Epithelial cell of esophagus (primary cell): ENCODE data around the gene PIGU.
A peak's percentile ranks its signal among the peaks of the same experiment; 100 is the strongest.
"Not testable (repeated sequence)": the region's sequence is repeated elsewhere in the genome, so short reads cannot be mapped to it uniquely, and the experiment has no call there.

Source experiments
- DNase-seq: peaks from one replicate; pipeline ENCODE4 v3.0.0; 2010; ENCODE audit warnings: low read depth
- H3K4me3 ChIP-seq: 2 replicates; pipeline ENCODE4 v1.5.1; 2011; ENCODE audit warnings: mild to moderate bottlenecking, low read length, control low read depth
- TF ChIP-seq, protein P1 (sequence below): IDR thresholded peaks from 2 replicates; pipeline ENCODE4 v1.5.1; 2011; ENCODE audit warnings: low read depth, mild to moderate bottlenecking, low read length, control low read depth, inconsistent platforms; ENCODE audit not compliant: insufficient read depth; ENCODE audit errors: missing control alignments

The PIGU gene

DNA sequence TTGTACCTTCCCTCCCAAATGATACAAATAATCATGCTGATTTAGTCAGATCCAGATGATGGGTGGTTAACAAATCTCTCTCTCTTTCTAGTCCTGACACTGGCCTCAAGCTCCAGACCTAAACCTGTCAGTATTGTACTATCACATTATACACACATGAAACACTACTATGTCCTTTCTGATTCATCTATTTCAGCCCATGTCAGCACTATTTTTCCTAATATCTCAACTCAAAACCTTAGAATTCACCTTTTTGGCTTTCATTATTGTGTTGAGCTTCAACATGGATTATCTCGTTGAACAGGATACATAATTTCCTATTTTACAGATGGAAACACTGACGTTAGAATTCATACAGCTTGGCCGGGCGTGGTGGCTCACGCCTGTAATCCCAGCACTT lies 3.5 kb downstream of the PIGU start:
- DNase-seq = no peak
- H3K4me3 ChIP-seq = no peak overlapping the region
- TF ChIP-seq, protein P1, sequence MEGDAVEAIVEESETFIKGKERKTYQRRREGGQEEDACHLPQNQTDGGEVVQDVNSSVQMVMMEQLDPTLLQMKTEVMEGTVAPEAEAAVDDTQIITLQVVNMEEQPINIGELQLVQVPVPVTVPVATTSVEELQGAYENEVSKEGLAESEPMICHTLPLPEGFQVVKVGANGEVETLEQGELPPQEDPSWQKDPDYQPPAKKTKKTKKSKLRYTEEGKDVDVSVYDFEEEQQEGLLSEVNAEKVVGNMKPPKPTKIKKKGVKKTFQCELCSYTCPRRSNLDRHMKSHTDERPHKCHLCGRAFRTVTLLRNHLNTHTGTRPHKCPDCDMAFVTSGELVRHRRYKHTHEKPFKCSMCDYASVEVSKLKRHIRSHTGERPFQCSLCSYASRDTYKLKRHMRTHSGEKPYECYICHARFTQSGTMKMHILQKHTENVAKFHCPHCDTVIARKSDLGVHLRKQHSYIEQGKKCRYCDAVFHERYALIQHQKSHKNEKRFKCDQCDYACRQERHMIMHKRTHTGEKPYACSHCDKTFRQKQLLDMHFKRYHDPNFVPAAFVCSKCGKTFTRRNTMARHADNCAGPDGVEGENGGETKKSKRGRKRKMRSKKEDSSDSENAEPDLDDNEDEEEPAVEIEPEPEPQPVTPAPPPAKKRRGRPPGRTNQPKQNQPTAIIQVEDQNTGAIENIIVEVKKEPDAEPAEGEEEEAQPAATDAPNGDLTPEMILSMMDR = no peak

DNA sequence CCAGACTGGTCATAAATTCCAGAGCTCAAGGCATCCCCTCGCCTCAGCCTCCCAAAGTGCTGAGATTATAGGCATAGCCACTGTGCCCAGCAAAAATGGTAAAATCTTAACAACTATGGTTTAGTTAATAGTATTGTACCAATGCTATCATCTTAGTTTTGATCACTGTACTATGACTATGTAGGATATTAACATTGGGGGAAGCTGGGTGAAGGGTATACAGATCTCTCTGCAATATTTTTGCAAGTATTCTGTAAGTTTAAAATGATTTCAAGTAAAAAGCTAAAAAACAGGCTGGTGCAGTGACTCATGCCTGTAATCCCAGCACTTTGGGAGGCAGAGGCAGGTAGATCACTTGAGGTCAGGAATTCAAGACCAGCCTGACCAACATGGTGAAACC lies 7.8 kb downstream of the PIGU start:
- no peak overlapping the region for H3K4me3 ChIP-seq
- no peak for DNase-seq
- TF ChIP-seq, protein P1 = no peak

DNA sequence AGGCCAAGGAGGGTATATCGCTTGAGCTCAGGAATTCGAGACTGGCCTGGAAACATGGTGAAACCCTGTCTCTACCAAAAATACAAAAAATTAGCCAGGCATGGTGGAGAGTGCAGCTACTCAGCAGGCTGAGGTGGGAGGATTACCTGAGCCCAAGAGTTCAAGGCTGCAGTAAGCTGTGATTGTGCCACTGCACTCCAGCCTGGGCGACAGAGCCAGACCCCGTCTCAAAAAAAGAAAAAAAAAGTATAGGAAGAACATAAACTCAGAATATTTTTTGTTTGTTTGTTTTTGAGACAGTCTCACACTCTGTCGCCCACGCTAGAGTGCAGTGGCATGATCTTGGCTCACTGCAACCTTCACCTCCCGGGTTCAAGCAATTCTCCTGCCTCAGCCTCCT lies 12.1 kb downstream of the PIGU start:
- not testable (repeated sequence) for H3K4me3 ChIP-seq, DNase-seq

DNA sequence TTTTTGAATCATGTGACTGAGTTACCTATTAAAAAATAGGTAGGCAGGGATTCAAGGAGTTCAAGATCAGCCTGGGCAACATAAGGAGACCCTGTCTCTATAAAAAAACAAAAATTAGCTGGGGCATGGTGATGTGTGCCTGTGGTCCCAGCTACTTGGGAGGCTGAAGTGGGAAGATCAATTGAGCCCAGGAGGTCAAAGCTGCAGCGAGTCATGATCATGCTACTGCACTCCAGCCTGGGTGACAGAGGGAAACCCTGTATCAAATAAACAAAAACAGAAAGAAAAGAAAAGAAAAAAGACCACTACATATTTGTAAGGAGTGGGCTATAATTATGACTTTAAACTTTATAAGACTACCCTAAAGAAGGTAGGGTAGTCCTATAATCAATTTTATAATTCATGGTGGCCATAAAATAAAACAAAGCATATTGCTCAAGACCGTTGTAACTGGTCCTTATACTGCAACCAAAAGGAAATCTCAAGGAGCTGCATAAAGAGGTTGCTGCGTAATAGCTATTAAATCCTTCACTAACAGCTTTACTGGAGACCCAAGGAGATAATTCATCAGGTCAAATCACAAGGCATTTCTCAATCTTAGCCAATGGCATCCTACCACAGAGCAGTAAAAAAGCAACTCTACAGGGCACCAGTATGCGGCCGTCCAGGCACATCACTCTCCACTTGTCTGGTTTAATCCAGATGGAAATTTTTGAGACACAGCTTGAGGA lies 13.5 kb downstream of the PIGU start:
- TF ChIP-seq, protein P1 = no peak
- no peak for DNase-seq
- no peak overlapping the region for H3K4me3 ChIP-seq

DNA sequence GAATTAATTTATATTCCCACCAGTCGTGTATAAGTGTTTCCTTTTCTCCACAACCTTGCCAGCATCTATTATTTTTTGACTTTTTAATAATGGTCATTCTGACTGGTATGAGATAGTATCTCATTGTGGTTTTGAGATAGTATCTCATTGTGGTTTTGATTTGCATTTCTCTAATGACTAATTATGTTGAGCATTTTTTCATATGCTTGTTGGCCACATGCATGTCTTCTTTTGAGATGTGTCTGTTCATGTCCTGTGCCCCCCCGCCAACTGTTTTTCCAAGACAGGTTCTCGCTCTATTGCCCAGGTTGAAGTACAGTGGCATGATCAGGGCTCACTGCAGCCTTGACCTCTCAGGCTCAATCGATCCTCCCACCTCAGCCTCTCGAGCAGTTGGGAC lies 15.1 kb downstream of the PIGU start:
- not testable (repeated sequence) for H3K4me3 ChIP-seq
- DNase-seq = peak; percentile 74

DNA sequence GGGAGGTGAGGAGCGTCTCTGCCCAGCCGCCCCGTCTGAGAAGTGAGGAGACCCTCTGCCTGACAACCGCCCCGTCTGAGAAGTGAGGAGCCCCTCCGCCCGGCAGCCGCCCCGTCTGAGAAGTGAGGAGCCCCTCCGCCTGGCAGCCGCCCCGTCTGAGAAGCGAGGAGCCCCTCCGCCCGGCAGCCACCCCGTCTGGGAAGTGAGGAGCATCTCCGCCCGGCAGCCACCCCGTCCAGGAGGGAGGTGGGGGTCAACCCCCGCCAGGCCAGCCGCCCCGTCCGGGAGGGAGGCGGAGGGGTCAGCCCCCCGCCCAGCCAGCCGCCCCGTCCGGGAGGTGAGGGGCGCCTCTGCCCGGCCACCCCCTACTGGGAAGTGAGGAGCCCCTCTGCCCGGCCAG lies 18.2 kb downstream of the PIGU start:
- not testable (repeated sequence) for DNase-seq, H3K4me3 ChIP-seq

DNA sequence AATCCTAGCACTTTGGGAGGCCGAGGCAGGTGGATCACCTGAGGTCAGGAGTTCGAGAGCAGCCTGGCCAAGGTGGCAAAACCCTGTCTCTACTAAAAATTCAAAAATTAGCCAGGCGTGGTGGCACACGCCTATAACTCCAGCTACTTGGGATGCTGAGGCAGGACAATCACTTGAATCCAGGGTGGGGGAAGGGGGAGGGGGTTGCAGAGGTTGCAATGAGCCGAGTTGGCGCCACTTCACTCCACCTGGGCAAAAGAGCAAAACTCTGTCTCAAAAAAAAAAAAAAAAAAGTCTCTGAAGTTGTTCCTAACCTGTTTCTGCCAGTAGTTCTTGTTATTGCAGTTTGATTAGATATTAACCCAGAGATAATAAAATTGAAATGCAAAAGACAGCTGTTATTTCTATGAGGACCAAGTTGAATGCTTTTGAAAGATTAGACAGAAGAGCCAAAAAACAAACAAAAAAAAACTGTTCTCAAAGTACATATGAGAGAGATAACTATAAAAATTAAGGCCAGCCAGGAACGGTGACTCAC lies 22.6 kb downstream of the PIGU start:
- TF ChIP-seq, protein P1 = no peak
- no peak overlapping the region for H3K4me3 ChIP-seq
- DNase-seq = no peak

DNA sequence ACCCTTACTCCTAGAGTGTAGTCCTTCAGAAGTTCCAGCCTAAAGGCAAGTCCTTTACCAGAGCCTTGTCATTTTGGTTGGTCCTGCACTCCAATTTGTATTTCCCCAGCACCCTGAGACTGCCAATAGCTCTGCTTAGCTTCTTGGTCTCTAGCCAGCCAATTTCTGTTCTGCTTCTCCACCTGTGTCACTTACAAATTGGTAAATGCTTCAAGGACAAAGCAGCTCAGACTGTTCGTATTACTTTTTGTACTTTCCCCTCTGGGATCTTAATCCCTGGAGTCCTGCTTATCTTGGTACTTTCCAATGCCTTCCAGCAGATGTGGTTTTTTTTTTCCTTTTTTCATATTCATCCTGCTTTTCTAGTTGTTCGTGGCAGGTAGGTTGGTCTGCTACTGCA lies 25.7 kb downstream of the PIGU start:
- H3K4me3 ChIP-seq = no peak overlapping the region
- no peak for DNase-seq
- TF ChIP-seq, protein P1 = no peak
